ENCODE measurements around the gene KLHL3.
A peak's percentile ranks its signal among the peaks of the same experiment; 100 is the strongest.
"Not testable (repeated sequence)": the region's sequence is repeated elsewhere in the genome, so short reads cannot be mapped to it uniquely, and the experiment has no call there.

The KLHL3 gene

GRCh38 chr5:137667341-137667740, 68.5 kb downstream of the KLHL3 start:
- DNase-seq (ENCODE audit: low spot score), result no peak

DNA sequence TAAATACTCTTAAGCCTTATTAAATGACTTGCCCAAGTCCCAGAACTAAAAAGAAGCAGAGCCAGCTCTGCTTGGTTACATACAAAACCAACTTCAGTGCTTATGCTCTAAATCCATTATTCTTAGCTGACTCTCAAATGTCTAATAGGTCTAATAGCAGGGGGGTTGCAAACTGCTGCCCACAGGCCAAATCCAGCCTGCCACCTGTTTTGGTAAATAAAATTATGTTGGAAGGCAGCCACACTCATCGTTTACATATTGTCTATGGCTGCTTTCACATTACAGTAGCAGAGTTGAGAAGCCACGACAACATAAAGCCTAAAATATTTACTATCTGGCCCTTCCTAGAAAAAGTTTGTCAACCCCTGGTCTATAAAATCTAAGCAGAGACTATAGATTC, 69.0 kb downstream of the KLHL3 start:
- DNase-seq (ENCODE audit: low spot score), result no peak

- peak; percentile 43 for DNase-seq (ENCODE audit: low spot score)
These were observed 69.4 kb downstream of the KLHL3 start for GRCh38 chr5:137666461-137666850.

DNA sequence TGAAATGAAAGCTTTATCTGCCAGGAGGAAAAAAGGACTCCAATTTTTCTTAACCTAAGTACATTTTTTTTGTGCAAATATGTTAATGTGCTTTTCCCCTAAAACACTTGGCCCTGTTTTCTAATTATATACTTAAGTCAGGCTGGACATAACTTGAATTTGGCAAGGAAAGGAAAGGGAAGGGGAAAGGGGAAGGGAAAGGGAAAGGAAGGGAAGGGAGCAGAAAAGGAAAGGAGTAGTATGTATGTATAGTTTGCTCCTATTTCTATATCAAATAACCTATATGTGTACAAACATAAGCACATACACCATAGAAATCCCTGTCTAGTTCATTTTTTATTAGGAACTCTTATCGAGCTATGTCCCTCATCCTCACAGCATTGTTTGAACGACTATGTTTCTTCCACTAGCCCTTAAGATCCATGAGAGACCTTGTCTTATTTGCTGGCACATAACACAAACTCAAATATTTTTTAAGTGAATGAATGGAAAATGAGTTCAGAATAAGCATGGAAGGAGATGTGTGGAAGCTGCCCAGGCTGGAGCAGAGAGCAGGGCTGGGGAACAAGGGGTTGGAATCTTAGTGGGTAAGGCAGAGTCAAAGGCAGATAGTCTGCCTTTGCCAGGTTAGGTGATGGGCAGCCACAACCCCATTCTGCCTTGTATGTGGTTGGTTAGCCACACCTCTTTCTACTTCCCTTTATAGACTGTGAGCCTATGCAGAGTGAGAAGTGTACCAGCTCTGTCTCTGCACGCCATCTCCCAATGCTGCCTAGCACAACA, 70.0 kb downstream of the KLHL3 start:
- DNase-seq (ENCODE audit: low spot score), result no peak

- peak; percentile 40 for DNase-seq (ENCODE audit: low spot score)
These were observed 75.5 kb downstream of the KLHL3 start for GRCh38 chr5:137660349-137660817.

DNA sequence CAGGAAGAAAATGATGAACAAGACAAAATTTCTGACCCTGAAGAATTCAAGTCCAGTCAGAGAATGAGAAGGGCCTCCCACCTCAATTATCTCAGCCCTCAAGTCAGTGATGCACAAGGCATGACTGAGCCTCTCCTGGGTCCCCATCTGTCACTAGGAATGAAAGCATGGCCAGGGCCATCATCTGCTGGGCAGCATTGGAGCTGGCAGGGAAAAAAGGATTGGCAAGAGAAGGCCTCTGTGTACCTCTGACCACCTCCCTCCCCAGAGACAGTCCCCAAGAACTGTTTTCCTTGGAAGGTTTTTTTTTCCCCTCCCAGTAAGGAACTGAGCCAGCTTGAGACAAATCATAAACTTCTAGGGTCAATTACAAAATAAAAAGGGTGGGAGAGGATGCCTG, 76.7 kb downstream of the KLHL3 start:
- no peak for DNase-seq (ENCODE audit: low spot score)

- DNase-seq (ENCODE audit: low spot score), result no peak
These were observed 77.6 kb downstream of the KLHL3 start for GRCh38 chr5:137658324-137658723.

GRCh38 chr5:137657073-137657472, 78.8 kb downstream of the KLHL3 start:
- no peak for DNase-seq (ENCODE audit: low spot score)

- no peak for DNase-seq (ENCODE audit: low spot score)
These were observed 79.3 kb downstream of the KLHL3 start for GRCh38 chr5:137656558-137656957.

DNA sequence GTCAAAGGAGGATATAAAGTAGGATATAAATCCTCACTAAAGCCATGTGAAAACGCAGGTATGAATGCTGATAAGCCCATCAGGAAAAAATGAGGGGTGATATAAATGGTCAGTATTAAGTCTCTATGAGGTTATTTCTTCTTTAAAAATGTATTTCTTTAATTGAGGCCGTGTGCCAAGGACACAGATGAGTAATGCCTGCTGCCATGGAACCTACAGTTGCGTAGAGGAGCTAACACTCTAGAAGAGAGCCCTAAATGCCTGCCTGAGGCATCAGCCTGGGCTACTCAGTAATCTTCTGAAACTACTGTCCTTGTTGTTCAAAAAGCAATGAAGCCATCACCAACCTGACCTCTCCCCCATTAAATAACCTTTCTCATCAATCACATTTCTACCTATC, 84.9 kb downstream of the KLHL3 start:
- no peak for DNase-seq (ENCODE audit: low spot score)

DNA sequence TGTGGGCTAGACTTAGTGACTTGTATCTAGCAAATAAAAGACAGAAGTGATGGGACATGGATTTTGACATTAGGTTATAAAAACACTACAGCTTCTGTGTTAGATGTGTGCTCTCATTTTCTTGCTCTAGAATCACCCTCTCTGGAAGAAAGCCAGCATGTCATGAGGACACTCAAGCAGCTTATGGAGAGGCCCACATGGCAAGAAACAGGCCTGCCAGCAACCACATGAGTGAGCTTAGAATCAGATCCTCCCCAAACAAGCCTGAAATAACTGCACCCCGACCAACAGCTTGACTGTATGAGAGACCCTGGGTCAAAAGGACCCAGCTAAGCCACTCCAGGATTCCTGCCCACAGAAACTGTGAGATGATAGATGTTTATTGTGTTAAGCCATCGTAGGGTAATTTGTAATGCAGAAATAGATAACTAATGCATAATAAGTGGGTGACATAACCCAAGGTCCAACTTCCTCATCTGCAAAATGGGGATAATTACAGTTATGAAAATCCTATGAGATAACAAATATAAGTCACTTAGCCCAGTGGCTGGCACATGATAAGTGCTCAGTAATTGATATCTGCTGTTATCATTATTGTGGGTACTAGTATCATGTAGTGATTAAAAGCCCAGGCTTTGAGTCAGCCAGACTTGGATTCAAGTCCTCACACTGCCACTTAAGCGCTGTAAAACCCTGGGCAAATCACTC, 86.5 kb downstream of the KLHL3 start:
- no peak for DNase-seq (ENCODE audit: low spot score)

DNA sequence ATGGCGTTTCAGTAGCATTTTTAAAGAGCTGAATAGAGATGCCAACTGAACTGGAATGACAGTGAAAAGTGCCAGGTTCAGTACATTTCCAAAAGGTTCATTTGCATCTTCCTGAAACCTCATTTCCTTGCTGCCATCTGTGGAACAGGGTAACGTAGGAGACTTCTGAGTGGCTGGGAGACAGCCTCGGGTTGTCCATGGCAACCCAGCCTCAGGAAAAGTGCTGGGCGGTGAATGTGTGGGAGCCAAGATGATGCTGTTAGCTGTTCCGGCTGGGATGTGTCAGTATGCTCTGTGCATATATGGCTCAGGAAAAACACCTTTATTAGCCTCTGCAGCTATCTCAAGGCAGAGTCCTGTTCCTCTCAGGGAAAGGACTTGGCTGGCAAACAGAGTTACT, 87.5 kb downstream of the KLHL3 start:
- no peak for DNase-seq (ENCODE audit: low spot score)

DNA sequence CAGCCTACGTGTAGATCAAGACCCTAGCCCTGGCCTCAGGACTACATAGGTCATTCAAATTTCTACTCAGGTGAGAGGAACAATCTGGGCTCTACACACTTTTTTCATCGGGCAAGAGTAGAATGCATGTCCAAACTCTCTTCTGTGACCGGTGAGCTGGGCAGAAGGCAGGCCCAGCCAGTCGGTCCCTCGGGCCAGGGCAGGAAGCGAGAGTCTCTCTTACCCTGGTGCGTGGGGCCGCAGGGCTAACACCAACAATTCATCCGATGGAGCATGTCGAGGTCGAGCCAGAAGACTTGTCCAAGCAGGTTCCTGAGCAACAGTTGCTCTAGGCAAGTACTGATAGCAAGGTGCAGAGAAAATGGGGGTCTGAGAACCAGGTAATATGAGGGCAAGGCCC, 88.5 kb downstream of the KLHL3 start:
- DNase-seq (ENCODE audit: low spot score), result no peak

- DNase-seq (ENCODE audit: low spot score), result no peak
These were observed 89.1 kb downstream of the KLHL3 start for GRCh38 chr5:137646761-137647160.

GRCh38 chr5:137643081-137643480, 92.8 kb downstream of the KLHL3 start:
- DNase-seq (ENCODE audit: low spot score), result not testable (repeated sequence)

- DNase-seq (ENCODE audit: low spot score), result no peak
These were observed 93.8 kb downstream of the KLHL3 start for GRCh38 chr5:137642091-137642490.

DNA sequence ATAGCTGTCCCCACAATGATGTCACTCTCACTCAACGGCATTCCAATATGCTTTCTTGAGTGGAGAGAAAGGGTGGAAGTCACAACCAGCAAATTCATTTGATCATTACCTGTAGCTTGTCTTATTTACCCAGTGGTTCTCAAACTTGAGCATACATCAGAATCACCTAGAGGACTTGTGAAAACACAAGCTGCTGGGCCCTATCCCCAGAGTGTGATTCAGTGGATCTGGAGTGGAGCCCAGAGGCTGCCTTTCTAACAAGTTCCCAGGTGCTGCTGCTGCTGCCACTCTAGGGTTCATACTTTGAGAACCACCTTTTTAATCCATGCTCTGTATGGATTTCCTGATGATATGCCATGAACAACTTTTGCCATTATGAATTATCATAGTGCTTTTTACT, 94.7 kb downstream of the KLHL3 start:
- DNase-seq (ENCODE audit: low spot score), result no peak

DNA sequence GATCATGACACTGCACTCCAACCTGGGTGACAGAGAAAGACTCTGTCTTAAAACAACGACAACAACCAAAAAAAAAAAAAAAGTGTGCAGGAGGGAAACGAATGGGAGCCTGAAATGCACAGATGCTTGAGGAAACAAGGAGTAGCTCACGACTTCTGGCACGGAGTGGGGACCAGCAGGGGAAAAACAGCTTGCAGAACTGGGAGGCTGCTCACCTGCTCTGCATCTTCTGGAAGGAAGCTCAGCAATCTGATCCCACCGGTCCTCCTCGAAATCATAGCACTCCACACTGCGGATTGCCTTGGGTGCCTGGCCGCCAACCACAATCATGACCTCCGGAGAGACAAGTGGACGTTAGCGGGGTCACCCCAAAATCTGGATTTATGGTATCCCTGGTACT, 96.2 kb downstream of the KLHL3 start:
- no peak for DNase-seq (ENCODE audit: low spot score)

DNA sequence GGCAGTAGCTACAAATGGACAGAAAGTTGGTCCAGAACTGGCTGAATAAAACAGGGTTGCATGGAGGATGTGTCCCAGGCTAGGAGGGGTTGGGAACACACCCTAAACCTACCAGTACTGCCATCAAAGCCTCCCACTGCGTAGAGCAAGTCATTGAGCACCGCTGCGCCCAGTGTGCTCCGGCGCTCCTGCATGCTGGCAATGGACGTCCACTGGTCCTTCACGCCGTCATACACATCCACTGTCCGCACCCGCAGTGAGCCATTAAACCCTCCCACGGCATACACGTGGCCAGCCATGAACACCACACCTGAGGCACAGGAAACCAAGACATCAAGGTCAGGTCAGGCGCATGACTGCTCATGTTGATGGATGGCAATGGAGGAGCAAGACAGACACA, 97.0 kb downstream of the KLHL3 start:
- DNase-seq (ENCODE audit: low spot score), result no peak

- DNase-seq (ENCODE audit: low spot score), result no peak
These were observed 98.8 kb downstream of the KLHL3 start for GRCh38 chr5:137636830-137637714.

DNA sequence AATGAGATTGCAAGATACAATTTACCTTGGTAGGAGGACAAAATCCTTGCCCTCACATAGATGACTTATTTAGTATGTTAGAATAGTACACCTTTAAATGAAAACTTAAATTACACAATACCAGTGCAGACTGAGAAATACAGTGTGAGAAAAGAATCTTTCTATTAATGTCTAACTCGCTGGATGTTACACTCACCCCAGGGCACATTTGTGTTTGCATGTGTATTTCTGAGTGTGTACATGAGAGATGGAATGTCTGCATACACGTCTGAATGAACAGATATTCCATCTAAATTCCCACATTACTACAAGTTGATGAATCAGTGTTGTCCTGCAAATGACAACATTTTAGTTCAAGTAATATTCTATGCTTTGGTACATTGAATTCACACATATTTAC, 99.8 kb downstream of the KLHL3 start:
- DNase-seq (ENCODE audit: low spot score), result no peak

DNA sequence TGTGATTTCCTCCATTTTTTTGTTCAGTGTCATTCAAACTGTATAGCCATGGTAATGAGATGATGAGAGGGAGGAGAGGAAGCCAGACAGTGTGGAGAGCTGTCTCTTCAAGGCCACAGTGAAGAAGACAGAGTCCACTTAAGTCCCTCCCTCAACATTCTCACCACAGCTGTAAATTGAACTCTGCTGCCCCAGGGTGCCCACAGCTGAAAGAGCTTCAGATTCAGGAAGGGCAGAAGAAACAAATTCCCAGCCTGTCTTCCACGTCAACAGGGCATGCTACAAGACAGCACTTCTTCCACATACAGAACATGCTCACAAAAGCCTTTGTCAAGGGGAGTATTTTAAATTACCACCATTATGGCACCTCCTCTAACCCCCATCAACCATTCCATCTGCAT, 100.4 kb downstream of the KLHL3 start:
- DNase-seq (ENCODE audit: low spot score), result no peak

DNA sequence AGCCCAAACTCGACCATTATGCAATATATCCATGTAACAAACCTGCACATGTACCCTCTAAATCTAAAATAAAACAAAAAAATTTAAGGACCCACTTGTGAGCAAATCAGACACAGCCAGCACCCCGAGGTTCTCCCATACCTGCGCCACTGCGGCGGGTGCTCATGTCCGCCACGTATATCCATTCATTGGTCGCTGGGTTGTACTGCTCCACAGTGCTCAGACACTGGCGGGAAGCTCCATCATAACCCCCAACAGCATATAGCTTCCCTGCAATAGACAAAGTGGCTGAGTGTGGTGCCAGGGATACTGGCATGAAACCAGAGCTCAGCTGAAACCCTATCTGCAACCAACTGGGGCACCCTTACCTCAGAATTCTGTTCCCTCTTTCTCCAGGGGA, 102.0 kb downstream of the KLHL3 start:
- no peak for DNase-seq (ENCODE audit: low spot score)

All from hepatic stellate cell (primary cell).